Activated CD4-positive, alpha-beta T cell treated with anti-CD3 and anti-CD28 coated beads for 48 hours (primary cell): ENCODE measurements around the gene DIP2C.

Experiments used
- DNase-seq: peaks from one replicate; pipeline ENCODE4 v3.0.0-alpha.2; 2020

DIP2C gene

DNA sequence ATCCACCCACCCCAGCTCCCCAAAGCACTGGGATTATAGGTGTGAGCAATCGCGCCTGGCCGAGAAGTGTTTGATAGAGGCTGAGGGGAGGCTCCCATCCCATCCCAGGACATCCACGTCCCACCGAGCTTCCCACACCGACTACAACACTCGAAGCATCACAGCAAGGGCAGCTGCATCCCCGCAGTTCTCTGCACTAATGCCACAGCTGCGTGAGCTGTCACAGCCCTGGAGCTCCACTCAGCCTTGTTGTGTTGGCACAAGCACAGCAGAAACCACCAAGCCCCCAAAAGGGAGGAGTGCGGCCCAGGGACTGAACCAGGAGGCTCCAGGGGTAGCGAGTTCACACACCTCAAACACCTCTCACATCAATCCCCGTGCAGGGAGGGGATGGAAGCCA is 121.6 kb downstream of the DIP2C start:
- DNase-seq: no peak

DNA sequence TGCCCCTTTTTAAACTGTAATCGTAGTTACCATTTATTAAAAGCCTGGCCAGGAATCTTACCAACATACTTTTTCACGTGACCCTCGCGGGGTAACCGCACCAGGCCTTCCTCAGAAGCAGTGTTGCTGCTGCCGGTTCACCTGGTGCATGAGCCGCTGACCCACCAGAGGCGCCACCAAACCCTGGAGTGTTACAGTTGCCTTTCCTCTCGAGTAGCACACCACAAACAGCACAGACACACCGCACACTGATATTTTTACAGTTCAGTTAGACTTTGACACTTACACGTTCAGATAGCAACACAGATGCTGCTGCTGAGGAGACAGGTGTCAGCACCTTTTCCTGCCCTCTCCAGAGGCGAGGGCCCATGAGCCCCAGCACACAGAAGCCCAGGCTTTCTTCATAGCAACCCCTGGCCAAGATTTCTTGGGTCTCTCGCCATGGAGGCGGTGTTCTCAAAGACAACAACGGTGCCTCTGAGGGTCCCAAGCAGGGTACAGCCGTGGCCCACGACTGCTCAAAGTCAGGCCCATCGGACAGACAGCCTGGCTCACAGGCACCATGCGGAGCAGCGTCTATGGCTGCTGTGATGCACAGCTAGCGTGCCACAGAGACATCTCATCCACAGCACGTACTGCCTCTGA is 123.1 kb downstream of the DIP2C start:
- no peak for DNase-seq

DNA sequence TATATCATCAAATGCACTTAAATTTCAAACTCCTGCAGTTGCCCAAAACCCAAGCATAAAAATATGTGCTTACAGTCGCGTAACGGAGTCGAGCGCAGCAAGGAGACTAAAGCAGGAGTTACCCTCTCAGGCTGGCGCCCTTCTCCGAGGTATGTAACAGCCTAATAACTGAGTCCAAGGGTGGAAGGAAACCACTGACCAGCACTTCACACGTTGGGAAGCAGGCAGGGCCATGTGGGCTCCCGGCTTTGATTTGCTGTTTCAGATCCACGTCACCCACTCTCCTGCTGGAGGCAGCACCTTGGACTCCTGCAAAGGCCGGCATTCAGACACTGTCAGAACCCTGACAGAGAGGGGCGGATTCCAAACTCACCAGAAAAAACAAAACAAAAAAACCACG is 123.8 kb downstream of the DIP2C start:
- no peak for DNase-seq

DNA sequence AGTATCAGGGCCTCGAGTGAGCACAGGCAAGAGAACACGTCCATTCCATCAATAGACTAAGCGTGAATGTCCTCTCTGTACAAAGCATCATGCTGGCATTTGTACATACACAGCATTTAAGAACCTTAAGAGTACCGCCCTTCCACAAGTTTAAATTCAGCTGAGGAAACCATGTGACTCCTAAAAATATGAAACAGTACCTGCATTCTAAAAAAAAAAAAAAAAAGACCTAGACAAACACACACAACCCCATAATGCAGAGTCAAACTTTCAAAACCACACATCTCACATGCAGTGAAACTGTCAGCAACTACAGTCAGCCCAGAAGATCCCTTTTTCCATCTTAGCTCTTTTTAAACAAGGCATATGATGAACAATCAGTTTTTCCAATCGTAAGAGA is 124.3 kb downstream of the DIP2C start:
- DNase-seq: no peak

DNA sequence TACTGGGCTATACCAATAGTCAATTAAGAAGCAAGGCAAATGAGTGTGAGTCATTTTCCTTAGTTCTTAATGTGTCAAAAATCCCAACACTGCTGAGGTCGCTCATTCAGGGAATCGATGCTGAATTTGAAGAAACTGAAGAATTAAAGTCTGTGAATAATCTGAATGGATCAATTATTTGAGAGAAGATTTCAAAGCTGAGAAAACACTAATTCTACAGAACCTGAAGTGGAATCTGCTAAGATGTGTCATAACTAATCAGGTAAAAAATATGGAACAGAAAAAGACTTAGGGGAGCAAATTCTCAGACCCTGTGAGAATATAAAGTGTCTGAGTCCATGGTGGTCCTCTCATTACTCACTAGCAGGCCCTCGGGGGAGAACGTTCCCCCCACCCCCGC is 125.6 kb downstream of the DIP2C start:
- no peak for DNase-seq

DNA sequence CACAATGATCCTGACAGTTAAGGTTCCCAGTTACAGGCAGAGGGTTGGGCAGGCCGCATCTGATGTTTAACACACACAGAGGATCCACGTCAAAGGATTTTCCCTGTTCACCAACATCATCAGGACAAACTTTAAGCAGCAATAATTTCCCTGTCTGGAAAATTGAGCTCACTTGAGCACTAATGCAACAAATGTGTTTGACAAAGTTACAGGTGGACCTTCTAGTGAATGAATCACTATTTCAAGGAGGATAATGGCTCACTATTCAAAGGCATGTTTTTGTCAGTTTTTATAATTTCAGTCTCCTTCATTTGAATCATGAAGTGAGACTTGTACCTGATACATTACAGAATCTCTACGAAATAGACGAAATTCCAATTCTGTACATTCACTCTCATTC is 127.3 kb downstream of the DIP2C start:
- no peak for DNase-seq

DNA sequence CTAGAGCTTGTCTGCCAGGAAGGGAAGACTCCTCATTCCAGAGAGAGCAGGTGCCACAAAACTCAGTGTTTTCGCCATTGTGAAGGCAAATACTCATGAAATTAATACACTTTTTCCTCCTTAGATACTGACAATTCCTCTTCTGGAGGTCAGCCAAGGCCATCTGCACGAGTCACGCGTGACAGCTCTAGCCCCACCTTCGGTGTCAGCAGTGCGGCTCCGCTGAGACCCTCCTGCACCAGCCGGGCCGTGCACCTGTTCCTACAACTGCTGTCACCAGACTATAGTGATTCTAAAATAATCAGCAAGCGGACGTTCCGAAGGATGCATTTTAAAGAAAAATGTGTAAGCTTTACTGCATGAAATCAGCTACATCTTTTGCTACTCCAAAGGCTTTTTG is 127.7 kb downstream of the DIP2C start:
- DNase-seq: no peak

DNA sequence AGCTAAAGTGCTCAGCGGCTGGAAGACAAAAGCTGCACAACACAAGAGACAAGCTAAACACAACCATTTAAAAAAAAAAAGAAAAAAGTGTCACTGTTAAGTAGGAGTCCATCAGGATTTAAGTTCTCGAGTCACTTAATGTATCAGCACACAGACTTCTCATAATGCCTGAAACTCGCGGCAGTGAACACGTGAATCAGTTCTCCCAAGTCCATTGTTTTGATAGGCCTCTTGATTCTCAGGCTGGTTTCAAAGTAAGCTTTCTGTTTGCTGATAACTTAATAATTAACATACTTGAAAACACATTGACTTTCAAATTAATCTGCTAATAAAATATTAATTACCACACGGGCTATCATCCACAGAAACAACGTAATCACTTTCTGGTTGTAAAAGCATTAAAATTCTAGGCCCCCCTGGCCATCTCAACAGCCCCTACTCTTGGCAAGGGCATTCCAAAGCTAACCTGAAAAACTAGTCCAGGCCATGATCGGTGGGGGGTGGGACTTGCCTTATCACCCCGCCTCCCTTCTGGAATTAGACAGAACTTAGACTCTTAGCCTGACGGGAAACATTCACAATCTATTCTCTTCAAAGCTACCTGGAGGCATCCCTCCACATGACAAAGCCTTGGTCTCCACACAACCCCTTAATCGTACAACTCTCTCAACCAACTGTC is 129.0 kb downstream of the DIP2C start:
- DNase-seq: no peak

DNA sequence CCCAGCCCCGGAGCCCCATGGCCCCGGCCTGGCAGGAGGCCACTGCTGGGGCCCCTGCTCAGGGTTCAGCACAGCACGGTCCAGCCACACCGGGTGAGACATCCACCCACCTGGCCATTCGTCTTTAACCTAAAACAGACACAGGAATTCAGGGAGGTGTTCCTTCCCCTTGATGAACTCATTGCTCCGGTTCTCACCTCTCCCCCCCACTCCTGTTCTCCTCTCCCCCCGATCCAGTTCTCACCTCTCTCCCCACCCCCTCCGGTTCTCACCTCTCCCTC is 129.8 kb downstream of the DIP2C start:
- DNase-seq: no peak

DNA sequence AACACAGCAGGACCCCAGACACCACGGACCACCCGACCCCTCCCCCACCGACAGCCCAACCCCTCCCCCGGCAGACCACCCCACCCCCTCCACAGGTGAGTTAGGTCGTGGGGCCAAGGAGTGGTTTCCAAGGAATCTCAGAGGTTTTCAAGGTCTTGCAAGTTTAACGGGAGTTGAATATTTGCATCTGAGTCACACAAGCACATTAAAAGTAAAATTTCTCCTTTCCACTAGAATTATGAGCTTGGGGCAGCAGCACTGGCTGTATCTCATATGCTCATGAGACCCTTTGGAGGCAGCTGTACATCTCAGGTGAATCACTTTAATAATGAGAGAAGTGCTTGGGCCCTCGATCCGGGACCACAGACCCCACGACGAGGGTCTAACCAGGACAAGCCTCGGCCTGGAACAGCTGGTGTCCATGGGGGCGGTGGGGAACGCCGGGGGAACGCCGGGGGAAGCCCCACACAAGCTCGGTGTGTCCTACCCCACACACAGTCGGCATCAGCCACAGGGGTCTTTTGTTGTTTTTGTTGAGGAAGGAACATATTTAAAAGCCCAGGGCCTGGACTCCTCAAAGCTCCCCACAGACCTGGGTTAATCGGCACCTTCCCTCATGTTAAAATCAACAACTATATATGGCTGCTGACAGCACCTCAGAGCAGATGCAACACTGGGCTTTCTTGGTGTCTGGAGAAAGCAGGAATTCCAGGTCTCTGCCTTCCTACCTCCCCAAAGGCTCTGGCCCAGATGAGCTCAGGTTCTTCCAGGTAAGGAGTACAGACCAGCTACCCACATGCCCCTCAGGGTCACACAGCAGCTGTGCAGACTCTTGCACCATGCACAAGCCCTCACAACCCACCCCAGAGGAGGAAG is 130.3 kb downstream of the DIP2C start:
- DNase-seq: no peak

DNA sequence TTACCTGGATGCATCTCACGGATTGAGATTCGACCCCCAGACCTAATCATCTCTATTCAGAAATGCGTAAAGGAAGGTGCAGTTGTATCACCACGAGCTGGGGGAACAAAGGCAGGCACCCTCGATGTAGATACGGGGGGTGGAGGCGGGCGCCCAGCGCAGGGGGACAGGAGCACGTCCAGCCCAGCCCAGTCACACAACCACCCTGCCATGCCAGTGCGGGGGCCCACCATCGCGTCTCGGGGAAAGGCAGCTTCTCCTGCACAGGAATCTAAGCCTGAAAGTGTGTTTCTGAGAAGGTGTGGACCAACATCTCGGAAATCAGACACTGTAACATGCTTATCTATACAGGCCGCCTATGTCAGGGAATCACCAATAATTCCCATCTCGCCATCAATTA is 131.1 kb downstream of the DIP2C start:
- DNase-seq: no peak

DNA sequence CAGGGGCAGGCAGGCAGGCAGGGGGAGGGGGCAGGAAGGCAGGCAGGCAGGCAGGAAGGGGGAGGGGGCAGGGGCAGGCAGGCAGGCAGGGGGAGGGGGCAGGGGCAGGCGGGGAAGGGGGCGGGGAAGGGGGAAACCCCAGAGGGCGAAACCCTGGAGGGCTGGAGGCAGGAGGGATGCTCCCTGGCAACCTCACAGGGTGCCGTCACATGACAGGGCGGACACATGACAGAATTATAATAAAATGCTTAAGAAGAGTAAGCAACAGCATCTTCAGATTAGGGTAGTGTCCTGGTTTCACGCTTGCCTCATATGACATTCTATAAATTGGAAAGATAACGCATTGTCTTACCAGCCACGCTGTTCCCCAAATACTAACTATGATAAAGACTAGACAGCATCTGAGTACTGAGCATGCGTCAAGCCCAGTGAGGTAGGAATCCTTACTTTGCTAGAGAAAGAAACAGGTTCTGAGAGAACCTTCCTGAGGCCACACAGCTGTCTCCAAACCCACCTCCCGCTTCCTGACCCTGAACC is 131.6 kb downstream of the DIP2C start:
- DNase-seq: peak; percentile 26

DNA sequence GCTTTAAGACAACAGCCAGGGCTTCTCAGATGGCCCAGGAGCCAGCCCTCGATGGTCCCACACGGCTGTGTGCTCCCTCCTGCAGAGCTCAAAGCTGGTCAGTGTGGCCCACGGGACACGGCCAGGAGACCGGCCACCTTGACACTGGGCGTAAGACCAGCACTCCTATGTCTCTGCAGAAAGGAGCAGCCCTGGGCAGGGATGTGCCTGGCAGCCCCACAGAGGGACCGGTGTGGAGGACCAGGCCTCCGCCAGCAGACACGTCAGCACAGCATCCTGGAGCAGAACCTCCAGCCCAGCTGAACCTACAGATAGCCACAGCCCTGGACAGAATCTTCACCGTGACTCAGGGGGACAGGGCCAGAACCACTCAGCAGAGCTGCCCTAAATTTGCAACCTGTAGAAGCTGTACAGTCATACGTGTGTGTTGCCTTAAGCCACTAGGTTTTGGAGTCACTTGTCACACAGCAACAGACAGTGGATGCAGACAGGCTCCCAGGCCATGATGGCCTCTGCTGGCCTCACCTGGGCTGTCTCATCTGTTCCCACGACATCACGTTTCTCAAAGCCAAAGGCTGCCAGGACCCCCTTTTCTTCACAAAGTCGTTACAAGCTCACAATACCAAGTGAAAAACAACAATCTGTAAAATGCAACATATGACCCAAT is 132.4 kb downstream of the DIP2C start:
- no peak for DNase-seq

DNA sequence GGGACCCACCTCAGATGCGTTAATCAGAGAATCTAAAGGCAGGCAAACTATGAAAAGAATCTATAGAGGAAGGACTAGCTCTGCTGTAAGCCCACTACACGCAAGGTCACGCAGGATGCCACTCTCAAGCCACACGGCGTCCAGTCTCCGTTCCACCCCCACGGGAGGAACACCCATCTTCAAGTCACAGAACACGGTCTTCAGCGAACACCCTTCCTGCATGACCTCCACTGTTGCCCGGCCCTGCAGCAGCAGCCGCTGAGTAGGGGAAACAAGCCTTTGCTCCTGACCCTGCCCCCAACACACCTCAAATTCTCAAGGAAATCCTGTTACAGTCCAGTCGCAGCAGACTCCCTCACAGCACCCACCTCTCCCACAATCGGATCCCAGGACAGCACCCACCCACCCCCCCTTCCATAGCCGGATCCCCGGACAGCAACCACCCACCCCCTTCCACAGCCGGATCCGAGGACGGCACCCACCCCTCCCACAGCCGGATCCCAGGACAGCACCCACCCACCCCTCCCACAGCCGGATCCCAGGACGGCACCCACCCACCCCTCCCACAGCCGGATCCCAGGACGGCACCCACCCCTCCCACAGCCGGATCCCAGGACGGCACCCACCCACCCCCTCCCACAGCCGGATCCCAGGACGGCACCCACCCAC is 133.7 kb downstream of the DIP2C start:
- no peak for DNase-seq

DNA sequence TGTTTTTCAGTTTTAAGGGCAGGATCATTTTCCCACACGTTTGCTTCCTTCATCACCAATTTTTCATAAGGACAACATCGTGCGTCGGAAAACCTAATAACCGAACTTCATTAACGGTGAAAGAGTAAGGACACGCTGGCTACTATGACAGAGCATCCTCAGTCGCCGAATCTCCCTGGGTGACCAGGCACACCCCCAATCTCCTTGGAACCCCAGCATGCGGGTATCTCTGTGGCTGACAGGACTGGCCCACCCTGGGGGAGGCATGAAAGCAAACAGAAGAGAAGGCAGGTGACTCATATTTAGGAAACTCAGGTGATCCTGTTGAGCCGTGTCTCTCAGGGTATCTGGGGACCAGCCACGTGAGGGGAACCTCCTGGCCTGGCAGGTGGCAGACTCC is 134.2 kb downstream of the DIP2C start:
- no peak for DNase-seq

DNA sequence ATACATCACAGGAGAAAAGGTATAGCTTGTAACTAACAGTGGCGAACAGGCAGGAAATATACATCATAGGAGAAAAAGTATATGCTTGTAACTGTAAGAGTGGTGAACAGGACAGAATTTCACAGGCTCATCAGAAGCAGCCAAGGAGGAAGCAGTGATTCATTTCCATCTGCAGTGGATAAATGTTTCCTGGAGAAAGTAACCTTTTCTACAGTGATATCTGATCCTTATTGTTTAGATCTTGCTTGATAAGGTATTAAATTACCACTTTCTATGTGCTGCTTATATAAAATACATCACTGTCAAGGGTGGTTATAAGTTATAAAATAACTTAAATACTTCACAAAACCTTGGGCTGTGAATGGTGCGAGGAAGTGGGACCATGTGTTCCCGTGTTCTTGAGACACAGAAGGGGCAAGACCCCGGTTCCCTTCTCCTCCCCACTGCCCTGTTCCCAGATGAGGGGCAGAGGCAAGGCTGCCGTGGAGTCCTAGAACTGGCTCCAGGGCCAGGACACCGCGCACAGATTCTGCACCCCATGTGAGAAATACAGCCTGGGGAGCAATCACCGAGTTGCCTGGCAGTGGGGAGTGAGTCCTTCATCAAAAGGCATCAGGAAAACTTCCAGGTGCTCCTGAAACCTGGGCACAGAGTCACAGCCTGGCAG is 135.2 kb downstream of the DIP2C start:
- DNase-seq: no peak

DNA sequence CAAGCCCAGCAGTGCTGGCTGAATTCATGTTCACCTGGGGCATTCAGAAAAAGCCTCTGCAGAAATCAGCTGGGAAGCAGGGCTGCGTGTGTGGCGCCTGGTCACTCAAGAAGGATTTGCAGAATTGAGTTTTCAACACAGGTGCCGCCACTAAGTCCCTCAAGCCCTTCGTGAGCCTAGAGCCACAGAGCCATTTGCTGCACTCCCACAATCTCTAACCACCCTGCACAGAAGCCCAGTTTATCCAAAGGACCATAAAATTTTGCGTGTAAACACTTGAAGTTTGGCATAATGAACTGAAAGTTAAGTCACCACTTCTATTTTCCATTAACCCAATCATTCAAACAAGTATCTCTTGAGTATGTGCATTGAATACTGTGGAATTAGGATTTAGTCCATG is 136.2 kb downstream of the DIP2C start:
- no peak for DNase-seq

DNA sequence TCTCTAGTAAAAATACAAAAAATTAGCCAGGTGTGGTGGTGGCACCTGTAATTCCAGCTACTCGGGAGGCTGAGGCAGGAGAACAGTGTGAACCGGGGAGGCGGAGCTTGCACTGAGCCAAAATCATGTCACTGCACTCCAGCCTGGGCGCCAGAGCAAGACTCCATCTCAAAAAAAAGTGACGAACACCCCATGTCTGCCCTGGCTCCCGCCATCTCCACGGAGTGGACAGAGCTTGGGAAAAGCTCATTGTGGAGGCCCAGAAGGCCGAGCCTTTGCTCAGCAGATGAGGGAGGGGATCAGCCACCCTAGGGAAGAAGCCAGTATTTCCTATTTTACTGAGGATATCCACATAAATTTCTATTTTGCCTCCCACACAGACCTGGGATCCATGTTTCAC is 136.8 kb downstream of the DIP2C start:
- no peak for DNase-seq

DNA sequence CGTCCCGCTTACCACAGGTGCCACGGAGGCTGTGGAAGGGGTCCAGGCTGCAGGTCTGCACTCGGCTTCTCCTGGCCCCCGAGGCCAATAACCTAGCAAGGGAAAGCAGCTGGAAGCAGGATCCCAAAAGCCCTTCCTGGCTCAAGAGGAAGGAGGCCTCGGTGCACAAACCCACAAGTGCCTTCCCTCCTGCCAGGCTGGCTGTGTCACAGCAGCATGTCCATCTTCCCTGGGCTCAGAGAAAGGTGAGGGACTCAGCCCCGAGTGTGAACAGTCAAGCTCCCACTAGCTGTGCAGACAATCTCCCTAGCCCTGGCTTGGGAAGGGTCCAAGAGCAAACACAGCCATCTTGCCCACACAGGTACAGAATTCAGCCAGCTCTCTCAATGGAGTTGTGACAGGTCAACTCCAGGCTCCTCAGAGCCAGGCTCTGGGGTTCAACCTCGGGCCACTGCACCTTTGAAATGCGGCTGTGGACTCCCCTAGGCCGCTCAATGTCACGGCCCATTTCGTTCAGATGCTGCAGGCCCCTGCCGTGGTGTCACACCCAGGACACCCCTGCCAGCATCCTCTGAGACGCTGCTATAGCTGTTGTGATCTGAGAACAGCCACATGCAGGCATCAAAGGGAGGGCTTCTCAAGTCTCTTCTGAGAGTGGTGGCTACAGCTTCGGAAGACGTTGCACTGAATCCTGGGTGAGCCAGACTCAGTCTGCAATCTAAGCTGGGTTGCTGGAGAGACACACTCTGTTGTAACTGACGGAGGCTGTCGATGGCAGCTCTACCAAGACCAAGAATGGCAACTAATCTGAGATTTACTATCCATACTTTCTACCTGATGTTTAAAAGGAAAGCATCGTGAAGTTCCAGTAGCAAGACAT is 137.9 kb downstream of the DIP2C start:
- no peak for DNase-seq

DNA sequence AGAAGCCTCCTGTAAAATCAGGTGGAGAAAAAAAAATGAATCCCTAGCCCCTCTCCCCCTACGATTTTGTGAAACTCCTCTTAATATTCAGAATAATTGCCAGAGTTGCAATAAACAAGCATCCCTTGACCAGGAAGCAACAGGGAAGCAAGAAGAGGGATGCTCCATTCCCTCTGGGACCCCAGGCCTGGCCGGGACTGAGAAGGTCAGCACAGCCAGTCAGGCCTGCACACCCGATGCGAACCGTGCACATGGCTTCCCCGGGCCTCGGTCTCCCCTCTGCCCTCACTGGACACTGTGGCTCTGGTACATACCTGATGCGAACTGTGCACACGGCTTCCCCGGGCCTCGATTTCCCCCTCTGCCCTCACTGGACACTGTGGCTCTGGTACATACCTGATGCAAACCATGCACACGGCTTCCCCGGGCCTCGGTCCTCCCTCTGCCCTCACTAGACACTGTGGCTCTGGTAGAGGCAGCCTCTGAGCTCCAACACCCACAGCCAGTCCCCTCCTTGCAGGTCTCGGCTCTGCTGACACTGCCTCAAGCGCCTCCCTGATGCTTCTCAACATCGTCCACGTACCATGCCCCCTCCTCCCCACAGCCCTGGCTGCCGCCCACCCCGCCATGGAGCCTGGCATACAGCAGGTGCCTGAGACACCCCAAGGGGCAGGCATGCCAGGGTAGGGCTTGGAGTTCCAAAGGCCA is 138.6 kb downstream of the DIP2C start:
- no peak for DNase-seq

DNA sequence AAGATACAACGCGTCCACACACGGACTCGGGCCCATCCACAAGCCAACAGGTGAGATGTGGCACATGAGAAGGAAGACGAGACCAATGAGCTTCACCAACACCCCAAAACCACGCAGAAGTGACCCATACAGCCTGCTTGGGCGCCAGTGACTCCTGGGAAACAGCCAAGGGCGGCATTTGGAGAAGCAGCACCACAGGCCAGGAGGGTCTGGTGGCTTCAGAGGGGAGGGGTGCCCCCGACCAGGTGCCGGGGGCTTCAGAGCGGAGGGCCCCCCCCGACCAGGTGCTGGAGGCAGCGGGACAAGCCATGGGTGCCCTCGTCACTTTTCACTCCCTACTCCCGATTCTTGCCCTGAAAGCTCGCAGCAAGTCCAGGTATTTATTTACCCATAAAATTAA is 140.1 kb downstream of the DIP2C start:
- DNase-seq: no peak
